HepG2 (cell line): ENCODE data around the gene CHD2. TPM values are rescaled to one million over a fixed set of nuclear protein-coding genes. Genes with fewer than 3 reads are reported as not detected.

Source experiments
- ATAC-seq: fragments of 200-7000 bp; cut with Tn5 transposase; 3 replicates; pipeline ENCODE4 v1.9.1; 2020; ENCODE audit warnings: mild to moderate bottlenecking, moderate library complexity
- BruUV-seq: library from RNA; stranded (reverse); fragments of 400-500 nt; replicated peaks from 2 replicates; lab custom pipeline; 2021; lab: Mats Ljungman, UMichigan
- CTCF ChIA-PET: fragments of 300-600 bp; formaldehyde crosslinking; extraction: SDS; loops from one replicate; lab custom pipeline; 2021; ENCODE audit warnings: low total read pairs, inconsistent platforms, low intra/inter-chr PET ratio; lab: Yijun Ruan, JAX
- POLR2A ChIA-PET: fragments of 350-600 bp; sonication (Branson Sonifier 250); formaldehyde crosslinking; loops from one replicate; lab custom pipeline; 2020; ENCODE audit warnings: antibody characterized with exemption, inconsistent platforms; lab: Yijun Ruan, JAX
- DNase-seq: peaks from one replicate; pipeline ENCODE4 v3.0.0-alpha.2; 2015; ENCODE audit warnings: low spot score
- FAIRE-seq: peaks from 3 replicates; lab custom pipeline; 2011; peaks lifted over from hg19 to GRCh38; lab: Jason Lieb, UNC
- H2AFZ ChIP-seq: one replicate; pipeline ENCODE4 v1.6.1; 2011; ENCODE audit warnings: low read length, inconsistent platforms
- H3K27ac ChIP-seq: fragments of 300-600 bp; 3 replicates; pipeline ENCODE4 v1.8.0; 2011; ENCODE audit warnings: mixed run types, mild to moderate bottlenecking, mixed read lengths, low read length, inconsistent platforms; ENCODE audit not compliant: insufficient read depth; ENCODE audit errors: extremely low read length
- H3K27me3 ChIP-seq, 2 experiments: fragments of 200-600 bp in 1 of 2; 2 replicates in 1 of 2; 3 replicates in 1 of 2; pipeline versions ENCODE4 v1.6.0 to v1.8.0; 2011; ENCODE audit warnings: low read length in 2 of 2, mild to moderate bottlenecking in 2 of 2, moderate library complexity in 2 of 2, inconsistent platforms in 1 of 2; ENCODE audit not compliant: insufficient read depth in 2 of 2, control insufficient read depth in 1 of 2
- H3K36me3 ChIP-seq, 2 experiments: fragments of 200-600 bp in 1 of 2; replicated peaks in 1 of 2; 2 replicates in 1 of 2; 3 replicates in 1 of 2; pipeline versions ENCODE4 v1.5.1 to v1.8.0; 2011; ENCODE audit warnings: low read length in 2 of 2, inconsistent platforms in 1 of 2; ENCODE audit not compliant: insufficient read depth in 2 of 2, control insufficient read depth in 1 of 2
- H3K4me1 ChIP-seq: 2 replicates; pipeline ENCODE4 v1.5.1; 2012; ENCODE audit warnings: low read length, inconsistent platforms; ENCODE audit not compliant: insufficient read depth
- H3K4me2 ChIP-seq: 2 replicates; pipeline ENCODE4 v1.6.0; 2011; ENCODE audit warnings: low read depth, low read length, inconsistent platforms
- H3K4me3 ChIP-seq, 3 experiments: fragments of 200-600 bp in 1 of 3; sonication (generic), shearing (Covaris generic) in 1 of 3; replicated peaks in 1 of 3; 2 replicates each; pipeline ENCODE4 v1.5.1; 2011 to 2016; ENCODE audit warnings: low read length in 3 of 3, inconsistent platforms in 2 of 3, low read depth in 2 of 3, mild to moderate bottlenecking in 2 of 3, control low read depth in 1 of 3, mixed read lengths in 1 of 3; ENCODE audit not compliant: insufficient read depth in 1 of 3
- H3K79me2 ChIP-seq: one replicate; pipeline ENCODE4 v1.6.1; 2011; ENCODE audit warnings: low read length, inconsistent platforms; ENCODE audit not compliant: insufficient read depth
- H3K9ac ChIP-seq: 2 replicates; pipeline ENCODE4 v1.6.0; 2011; ENCODE audit warnings: mild to moderate bottlenecking, low read depth, low read length, inconsistent platforms; ENCODE audit not compliant: insufficient read depth
- H3K9me3 ChIP-seq: 2 replicates; pipeline ENCODE4 v1.5.1; 2012; ENCODE audit warnings: mild to moderate bottlenecking, low read length
- H4K20me1 ChIP-seq: 2 replicates; pipeline ENCODE4 v1.6.0; 2011; ENCODE audit warnings: inconsistent platforms, mild to moderate bottlenecking, low read length, moderate library complexity; ENCODE audit not compliant: insufficient read depth
- CEBPG ChIP-seq: IDR thresholded peaks from 2 replicates; pipeline ENCODE4 v1.6.1; 2016
- CHD4 ChIP-seq: fragments of 200-600 bp; sonication (generic); IDR thresholded peaks from 2 replicates; pipeline ENCODE4 v1.7.0; 2017; ENCODE audit warnings: mild to moderate bottlenecking, low read length, borderline replicate concordance
- GTF2F1 ChIP-seq: fragments of 150-350 bp; IDR thresholded peaks from 2 replicates; pipeline ENCODE4 v1.6.1; 2014; ENCODE audit warnings: low read length
- JUNB ChIP-seq: sonication (generic); formaldehyde crosslinking; IDR thresholded peaks from 2 replicates; pipeline ENCODE4 v1.8.0; 2022; ENCODE audit warnings: missing genetic modification reagents, mild to moderate bottlenecking, borderline replicate concordance
- KAT2B ChIP-seq: fragments of 150-350 bp; IDR thresholded peaks from 2 replicates; pipeline ENCODE4 v1.6.1; 2014; ENCODE audit warnings: low read depth, low read length, borderline replicate concordance
- MIER3 ChIP-seq: IDR thresholded peaks from 2 replicates; pipeline ENCODE4 v1.6.1; 2016; ENCODE audit warnings: missing compliant biosample characterization, borderline replicate concordance
- PCBP1 ChIP-seq: fragments of 200-400 bp; formaldehyde crosslinking; IDR thresholded peaks from 2 replicates; pipeline ENCODE4 v1.6.1; 2017; ENCODE audit warnings: mild to moderate bottlenecking, low read depth, low read length, borderline replicate concordance
- SATB2 ChIP-seq: sonication (generic); formaldehyde crosslinking; IDR thresholded peaks from 2 replicates; pipeline ENCODE4 v1.5.0; 2020; ENCODE audit warnings: missing genetic modification reagents
- SIN3A ChIP-seq: IDR thresholded peaks from 2 replicates; pipeline ENCODE4 v1.6.1; 2011; ENCODE audit warnings: low read depth, mild to moderate bottlenecking, control low read depth, low read length, borderline replicate concordance
- SRSF4 ChIP-seq: fragments of 200-400 bp; formaldehyde crosslinking; IDR thresholded peaks from one replicate; pipeline ENCODE4 v1.6.1; 2018; ENCODE audit warnings: mild to moderate bottlenecking, low read depth, low read length, moderate library complexity; ENCODE audit not compliant: poor library complexity, severe bottlenecking
- SSRP1 ChIP-seq: IDR thresholded peaks from 2 replicates; pipeline ENCODE4 v1.6.1; 2016; ENCODE audit warnings: control low read depth
- THYN1 ChIP-seq: sonication (generic); formaldehyde crosslinking; IDR thresholded peaks from 2 replicates; pipeline ENCODE4 v1.8.1; 2023; ENCODE audit warnings: low read depth, mild to moderate bottlenecking, moderate library complexity, missing genetic modification reagents, borderline replicate concordance
- ZKSCAN1 ChIP-seq: fragments of 150-350 bp; IDR thresholded peaks from 2 replicates; pipeline ENCODE4 v1.6.1; 2014; ENCODE audit warnings: low read length
- ZNF10 ChIP-seq: sonication (generic); formaldehyde crosslinking; IDR thresholded peaks from 2 replicates; pipeline ENCODE4 v1.4.0; 2020; ENCODE audit warnings: mild to moderate bottlenecking, low read depth, missing genetic modification reagents, borderline replicate concordance
- ZNF30 ChIP-seq: sonication (generic); formaldehyde crosslinking; IDR thresholded peaks from 2 replicates; pipeline ENCODE4 v1.5.0; 2020; ENCODE audit warnings: mild to moderate bottlenecking, missing genetic modification reagents
- ZNF543 ChIP-seq: sonication (generic); formaldehyde crosslinking; IDR thresholded peaks from 2 replicates; pipeline ENCODE4 v1.4.0; 2020; ENCODE audit warnings: mild to moderate bottlenecking, missing genetic modification reagents
- ZNF746 ChIP-seq: sonication (generic); formaldehyde crosslinking; IDR thresholded peaks from 2 replicates; pipeline ENCODE4 v1.8.0; 2022; ENCODE audit warnings: mild to moderate bottlenecking, missing genetic modification reagents
- WGBS: methylation state at CpG from one replicate; pipeline ENCODE4 v1.1.6; 2017; ENCODE audit warnings: low lambda C conversion rate; 5-methylcytosine and 5-hydroxymethylcytosine counted together
- in situ Hi-C: cut with HindIII; loops from 2 replicates; pipeline ENCODE4 v1.10.0; 2017; ENCODE audit warnings: low pct_unique_long_range_greater_than_20kb; ENCODE audit not compliant: extremely low pct_ligation_motif_present
- intact Hi-C: fragments of 100-400 bp; cut with micrococcal nuclease; formaldehyde crosslinking; loops from one replicate; pipeline ENCODE4 v1.10.0; 2022; ENCODE audit not compliant: unreplicated experiment
- polyA plus RNA-seq, 8 experiments: library from polyadenylated mRNA; depleted of rRNA in 3 of 8; stranded (reverse) in 7 of 8; unstranded in 1 of 8; fragments of >200 nt; fragmentation: Illumina TruSeq in 4 of 8; extraction: Trizol in 4 of 8; gene quantifications; 2 replicates each; pipeline versions ENCODE4 v1.2.1 to v1.2.3, GENCODE V29; 2011 to 2016; ENCODE audit warnings: low read depth in 4 of 8, missing spikeins in 1 of 8, mixed read lengths in 1 of 8; ENCODE audit not compliant: insufficient read depth in 1 of 8
- total RNA-seq, 5 experiments: library from RNA; depleted of rRNA; stranded (reverse); fragments of >200 nt; fragmentation: Illumina TruSeq; extraction: Trizol; gene quantifications; 2 replicates each; pipeline ENCODE4 v1.2.3, GENCODE V29; 2016; ENCODE audit warnings: low read depth in 1 of 5
- TF ChIP-seq, protein P1 (sequence below), 2 experiments: fragments of 450-650 bp in 1 of 2; sonication (generic) in 1 of 2; formaldehyde crosslinking; IDR thresholded peaks; 2 replicates each; pipeline versions ENCODE4 v1.5.0 to v1.8.0; 2020 to 2022; ENCODE audit warnings: mild to moderate bottlenecking in 1 of 2, missing genetic modification reagents in 1 of 2
- TF ChIP-seq, protein P2 (sequence below): sonication (generic); formaldehyde crosslinking; IDR thresholded peaks from 2 replicates; pipeline ENCODE4 v1.8.0; 2022; ENCODE audit warnings: mild to moderate bottlenecking, missing genetic modification reagents; ENCODE audit not compliant: insufficient replicate concordance
- TF ChIP-seq, protein P3 (sequence below): sonication (generic); formaldehyde crosslinking; IDR thresholded peaks from 2 replicates; pipeline ENCODE4 v1.9.0; 2021; ENCODE audit warnings: missing genetic modification reagents, borderline replicate concordance

The CHD2 gene
- total and polyA plus RNA-seq, 2 of the 13 experiments (the other 11 are each of a cell fraction or from before 2014, with no cell fraction given), result 54.0 to 54.1 TPM

DNA sequence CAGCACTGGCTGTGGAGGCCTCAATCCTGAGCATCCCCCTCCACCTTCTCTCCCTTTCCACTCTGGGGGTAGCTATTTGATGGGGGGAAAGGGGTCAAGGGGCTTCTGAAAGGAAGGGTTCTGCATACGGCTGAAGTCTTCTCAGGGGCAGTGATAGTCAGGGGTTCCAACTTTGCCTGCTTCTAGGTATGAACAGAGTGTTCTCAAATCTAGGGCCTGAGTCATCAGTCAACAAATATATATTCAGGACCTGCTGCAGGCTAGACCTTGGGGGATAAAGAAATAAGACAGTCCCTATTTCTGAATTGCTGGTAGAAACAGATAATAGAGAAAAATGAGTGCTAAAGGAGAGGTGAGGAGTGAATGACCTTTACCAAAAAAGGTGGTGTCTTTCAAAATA is 176.1 kb downstream of the CHD2 start (continued):
- TF ChIP-seq, protein P1, sequence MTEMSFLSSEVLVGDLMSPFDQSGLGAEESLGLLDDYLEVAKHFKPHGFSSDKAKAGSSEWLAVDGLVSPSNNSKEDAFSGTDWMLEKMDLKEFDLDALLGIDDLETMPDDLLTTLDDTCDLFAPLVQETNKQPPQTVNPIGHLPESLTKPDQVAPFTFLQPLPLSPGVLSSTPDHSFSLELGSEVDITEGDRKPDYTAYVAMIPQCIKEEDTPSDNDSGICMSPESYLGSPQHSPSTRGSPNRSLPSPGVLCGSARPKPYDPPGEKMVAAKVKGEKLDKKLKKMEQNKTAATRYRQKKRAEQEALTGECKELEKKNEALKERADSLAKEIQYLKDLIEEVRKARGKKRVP (CRISPR knock-in tag; IDR thresholded peaks at IDR 0.05), result no peak

DNA sequence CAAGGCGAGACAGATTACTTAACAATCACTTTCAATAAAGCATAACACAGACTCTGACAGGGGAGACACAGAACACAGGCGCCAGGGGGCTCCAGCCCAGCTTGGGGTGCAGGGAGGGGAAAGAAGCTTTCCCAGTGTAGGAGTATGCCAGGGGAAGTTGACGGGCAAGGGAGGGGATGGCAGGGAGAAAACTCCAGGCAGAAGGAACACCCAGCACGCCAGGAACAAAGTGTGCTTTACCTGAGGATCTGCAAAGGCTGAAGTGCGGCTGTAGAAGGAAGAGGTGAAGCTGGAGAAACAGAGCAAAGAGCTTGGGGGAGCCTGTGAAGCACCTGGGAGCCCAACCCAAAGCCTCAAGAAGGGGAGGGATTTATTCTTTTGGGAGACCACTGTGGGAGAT is 176.8 kb downstream of the CHD2 start:
- FAIRE-seq (no peak), DNase-seq (no peak), ATAC-seq (no peak)
- POLR2A ChIA-PET, result no interaction called here
- Histone ChIP-seq H3K36me3 (no peaks in the 10 kb centered on the region), H3K79me2 (no peaks in the 10 kb centered on the region), H3K27me3 (peaks cover 9 to 87% of the 10 kb centered on the region in 2 experiments), H3K9ac (no peak overlapping the region), H4K20me1 (no peaks in the 10 kb centered on the region), H2AFZ (no peak overlapping the region), H3K27ac (no peak overlapping the region), H3K4me2 (no peak overlapping the region), H3K4me3 (no peak overlapping the region), H3K4me1 (no peaks in the 10 kb centered on the region), H3K9me3 (no peaks in the 10 kb centered on the region)
- intact Hi-C loops (loop anchor here (1.0 kb wide), 1 partner anchor 17 kb away; no protein-coding TSS in a partner anchor), in situ Hi-C loops (loop anchor here (25.0 kb wide), 1 partner anchor 260 kb away; no protein-coding TSS in a partner anchor)
- 11% methylated on average over 5 of the region's 5 CpGs for WGBS
- TF ChIP-seq JUNB (CRISPR knock-in tag) (no peak), ZNF30 (CRISPR knock-in tag) (no peak), ZNF10 (CRISPR knock-in tag) (no peak), ZNF543 (CRISPR knock-in tag) (no peak), SSRP1 (CRISPR knock-in tag) (no peak), THYN1 (no peak), PCBP1 (no peak), SATB2 (CRISPR knock-in tag) (no peak), KAT2B (no peak), ZNF746 (no peak), MIER3 (CRISPR knock-in tag) (no peak), CEBPG (CRISPR knock-in tag) (no peak), SIN3A (no peak), SRSF4 (no peak), ZKSCAN1 (no peak), GTF2F1 (no peak), CHD4 (no peak)
- TF ChIP-seq, protein P2, sequence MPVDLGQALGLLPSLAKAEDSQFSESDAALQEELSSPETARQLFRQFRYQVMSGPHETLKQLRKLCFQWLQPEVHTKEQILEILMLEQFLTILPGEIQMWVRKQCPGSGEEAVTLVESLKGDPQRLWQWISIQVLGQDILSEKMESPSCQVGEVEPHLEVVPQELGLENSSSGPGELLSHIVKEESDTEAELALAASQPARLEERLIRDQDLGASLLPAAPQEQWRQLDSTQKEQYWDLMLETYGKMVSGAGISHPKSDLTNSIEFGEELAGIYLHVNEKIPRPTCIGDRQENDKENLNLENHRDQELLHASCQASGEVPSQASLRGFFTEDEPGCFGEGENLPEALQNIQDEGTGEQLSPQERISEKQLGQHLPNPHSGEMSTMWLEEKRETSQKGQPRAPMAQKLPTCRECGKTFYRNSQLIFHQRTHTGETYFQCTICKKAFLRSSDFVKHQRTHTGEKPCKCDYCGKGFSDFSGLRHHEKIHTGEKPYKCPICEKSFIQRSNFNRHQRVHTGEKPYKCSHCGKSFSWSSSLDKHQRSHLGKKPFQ (CRISPR knock-in tag), result no peak
- TF ChIP-seq, protein P3, sequence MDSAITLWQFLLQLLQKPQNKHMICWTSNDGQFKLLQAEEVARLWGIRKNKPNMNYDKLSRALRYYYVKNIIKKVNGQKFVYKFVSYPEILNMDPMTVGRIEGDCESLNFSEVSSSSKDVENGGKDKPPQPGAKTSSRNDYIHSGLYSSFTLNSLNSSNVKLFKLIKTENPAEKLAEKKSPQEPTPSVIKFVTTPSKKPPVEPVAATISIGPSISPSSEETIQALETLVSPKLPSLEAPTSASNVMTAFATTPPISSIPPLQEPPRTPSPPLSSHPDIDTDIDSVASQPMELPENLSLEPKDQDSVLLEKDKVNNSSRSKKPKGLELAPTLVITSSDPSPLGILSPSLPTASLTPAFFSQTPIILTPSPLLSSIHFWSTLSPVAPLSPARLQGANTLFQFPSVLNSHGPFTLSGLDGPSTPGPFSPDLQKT (CRISPR knock-in tag), result no peak
- BruUV-seq, result no TSS peak
- CTCF ChIA-PET, result no interaction called here
